SK-N-SH (cell line): ENCODE measurements around the gene ZNF516. TPM values are rescaled to one million over a fixed set of nuclear protein-coding genes. Genes with fewer than 3 reads are reported as not detected.

Experiments
- CTCF ChIA-PET: fragments of 300-600, 350-600 bp; formaldehyde crosslinking; extraction: SDS; loops from one replicate; lab custom pipeline; 2021; lab: Yijun Ruan, JAX
- POLR2A ChIA-PET: fragments of 350-600 bp; sonication (Branson Sonifier 250); formaldehyde crosslinking; extraction: SDS; loops from one replicate; lab custom pipeline; 2020; ENCODE audit warnings: antibody characterized with exemption, inconsistent platforms; lab: Yijun Ruan, JAX
- DNase-seq: peaks from one replicate; pipeline ENCODE4 v3.0.0; 2012
- H2AFZ ChIP-seq: fragments of 200-600 bp; sonication (generic); 2 replicates; pipeline ENCODE4 v1.8.1; 2016; ENCODE audit warnings: antibody characterized with exemption, mild to moderate bottlenecking, low read depth
- H3F3A ChIP-seq: fragments of 200-600 bp; sonication (generic); replicated peaks from 2 replicates; pipeline ENCODE3; 2016; ENCODE audit warnings: antibody characterized with exemption, mild to moderate bottlenecking; ENCODE audit not compliant: insufficient read depth
- H3K27ac ChIP-seq, 2 experiments: fragments of 200-500 bp in 1 of 2; fragments of 200-600 bp in 1 of 2; sonication (Bioruptor generic) in 1 of 2; sonication (generic), shearing (Covaris generic) in 1 of 2; 2 replicates each; pipeline versions ENCODE4 v1.5.1 to v1.6.1; 2014 to 2016; ENCODE audit warnings: low read depth in 2 of 2, inconsistent platforms in 1 of 2, low read length in 1 of 2, mild to moderate bottlenecking in 1 of 2, mixed read lengths in 1 of 2
- H3K27me3 ChIP-seq: fragments of 200-600 bp; sonication (generic), shearing (Covaris generic); 2 replicates; pipeline ENCODE4 v1.6.1; 2016; ENCODE audit warnings: mixed run types; ENCODE audit not compliant: insufficient read depth
- H3K36me3 ChIP-seq, 2 experiments: fragments of 200-500 bp in 1 of 2; fragments of 200-600 bp in 1 of 2; sonication (Bioruptor generic) in 1 of 2; sonication (generic) in 1 of 2; replicated peaks in 1 of 2; 2 replicates each; pipeline versions ENCODE3 to v1.5.1; 2014 to 2016; ENCODE audit warnings: low read length in 1 of 2, mild to moderate bottlenecking in 1 of 2; ENCODE audit not compliant: insufficient read depth in 2 of 2, control insufficient read depth in 1 of 2
- H3K4me1 ChIP-seq, 2 experiments: fragments of 200-500 bp in 1 of 2; fragments of 200-600 bp in 1 of 2; sonication (Bioruptor generic) in 1 of 2; sonication (generic), shearing (Covaris generic) in 1 of 2; 2 replicates each; pipeline versions ENCODE4 v1.5.1 to v1.6.1; 2014 to 2016; ENCODE audit warnings: low read depth in 1 of 2, low read length in 1 of 2, mixed run types in 1 of 2; ENCODE audit not compliant: insufficient read depth in 2 of 2, control insufficient read depth in 1 of 2
- H3K4me2 ChIP-seq: fragments of 200-600 bp; sonication (generic), shearing (Covaris generic); 2 replicates; pipeline ENCODE4 v1.6.1; 2017; ENCODE audit warnings: mixed run types
- H3K4me3 ChIP-seq, 2 experiments: fragments of 200-500 bp in 1 of 2; fragments of 200-600 bp in 1 of 2; sonication (Bioruptor generic) in 1 of 2; sonication (generic), shearing (Covaris generic) in 1 of 2; 2 replicates each; pipeline versions ENCODE4 v1.5.1 to v1.8.1; 2014 to 2016; ENCODE audit warnings: low read depth in 2 of 2, inconsistent platforms in 1 of 2, low read length in 1 of 2, mild to moderate bottlenecking in 1 of 2, mixed read lengths in 1 of 2, moderate library complexity in 1 of 2
- H3K79me2 ChIP-seq: fragments of 200-600 bp; sonication (generic); 2 replicates; pipeline ENCODE4 v1.8.1; 2017; ENCODE audit warnings: mild to moderate bottlenecking; ENCODE audit not compliant: insufficient read depth
- H3K9ac ChIP-seq: fragments of 200-600 bp; sonication (generic); 2 replicates; pipeline ENCODE4 v1.6.1; 2017; ENCODE audit warnings: mixed run types
- H3K9me2 ChIP-seq: fragments of 200-600 bp; sonication (generic); 2 replicates; pipeline ENCODE4 v1.6.1; 2017; ENCODE audit warnings: mixed run types
- H3K9me3 ChIP-seq: fragments of 200-600 bp; sonication (generic); 2 replicates; pipeline ENCODE4 v1.6.1; 2017; ENCODE audit warnings: mixed run types, mild to moderate bottlenecking, moderate library complexity
- H4K20me1 ChIP-seq: fragments of 200-600 bp; sonication (generic); 2 replicates; pipeline ENCODE4 v1.6.1; 2017; ENCODE audit warnings: mild to moderate bottlenecking, mixed run types; ENCODE audit not compliant: insufficient read depth
- CTCF ChIP-seq: fragments of 200-600 bp; sonication (generic); IDR thresholded peaks from 2 replicates; pipeline ENCODE4 v1.6.1; 2017; ENCODE audit warnings: antibody characterized with exemption, mild to moderate bottlenecking, moderate library complexity
- FOXJ3 ChIP-seq: sonication (generic); formaldehyde crosslinking; IDR thresholded peaks from 2 replicates; pipeline ENCODE4 v1.5.1; 2020; ENCODE audit warnings: mild to moderate bottlenecking, missing genetic modification reagents
- REST ChIP-seq: IDR thresholded peaks from 2 replicates; pipeline ENCODE4 v1.6.1; 2012; ENCODE audit warnings: mild to moderate bottlenecking, low read depth, low read length, moderate library complexity
- SMC3 ChIP-seq: IDR thresholded peaks from 2 replicates; pipeline ENCODE4 v1.6.1; 2012; ENCODE audit warnings: low read depth, low read length, improper control_type of control experiment
- USF1 ChIP-seq: IDR thresholded peaks from 2 replicates; pipeline ENCODE4 v1.4.0; 2012; ENCODE audit warnings: low read depth, borderline replicate concordance
- USF2 ChIP-seq: fragments of 150-350 bp; IDR thresholded peaks from 2 replicates; pipeline ENCODE4 v1.6.1; 2017; ENCODE audit warnings: antibody characterized with exemption, low read length, low read depth, borderline replicate concordance
- WGBS: methylation state at CpG from one replicate; pipeline ENCODE4 v1.1.6; 2017; ENCODE audit warnings: low lambda C conversion rate; 5-methylcytosine and 5-hydroxymethylcytosine counted together
- polyA plus RNA-seq, 3 experiments: library from polyadenylated mRNA; depleted of rRNA; stranded (reverse); fragments of >200 nt; gene quantifications; 2 replicates each; pipeline ENCODE4 v1.2.3, GENCODE V29; 2012

The ZNF516 gene
- polyA plus RNA-seq, 1 of the 3 experiments (the other 2 are of a cell fraction) = 4.4 TPM

- TF ChIP-seq REST (no peak), USF2 (no peak)
Measured at GRCh38 chr18:76371301-76372203, 123.5 kb downstream of the ZNF516 start (continued).

GRCh38 chr18:76370686-76371085 lies 124.4 kb downstream of the ZNF516 start:
- Histone ChIP-seq H4K20me1 (no peaks in the 10 kb centered on the region), H3K9ac (no peak overlapping the region), H3K9me2 (no peaks in the 10 kb centered on the region), H3K4me3 (no peak overlapping the region), H3K27me3 (no peaks in the 10 kb centered on the region), H3K27ac (no peak overlapping the region), H3F3A (no peaks in the 10 kb centered on the region), H3K4me2 (no peak overlapping the region), H3K9me3 (no peaks in the 10 kb centered on the region), H3K36me3 (peaks cover 0 to 11% of the 10 kb centered on the region in 2 experiments), H2AFZ (no peak overlapping the region), H3K79me2 (no peaks in the 10 kb centered on the region)
- CTCF ChIA-PET = interaction anchor here (1.0 to 1.1 kb wide), 2 partner anchors 8 to 28 kb away, joined by 3 read pairs; no protein-coding TSS in a partner anchor
- 79% methylated on average over 10 of the region's 10 CpGs for WGBS
- POLR2A ChIA-PET = no interaction called here
- TF ChIP-seq FOXJ3 (CRISPR knock-in tag) = no peak
- TF ChIP-seq USF1 = no peak
- no peak for TF ChIP-seq SMC3
- TF ChIP-seq CTCF = no peak
- TF ChIP-seq USF2 = no peak
- TF ChIP-seq, all 33 proteins: peak for 0
- no peaks in the 10 kb centered on the region for H3K4me1 ChIP-seq
- DNase-seq = no peak
